Adrenal gland (tissue), 12 donors: Measurements from ENCODE around the gene ERG28. TPM values are rescaled to one million over a fixed set of nuclear protein-coding genes. Genes with fewer than 3 reads are reported as not detected.

Experiments
- DNase-seq, 7 donors: peaks; one replicate each; pipeline ENCODE4 v3.0.0-alpha.2; 2019 to 2020
- H3K27ac ChIP-seq, 5 donors: fragments of 200-600 bp; sonication (generic) in 4 of 5; 1 replicate in 3 of 5; 2 replicates in 2 of 5; pipeline versions ENCODE4 v1.5.1 to v1.8.0; 2016 to 2020; ENCODE audit warnings: mild to moderate bottlenecking in 1 of 5
- H3K27me3 ChIP-seq: fragments of 200-600 bp; 2 replicates; pipeline ENCODE4 v1.8.0; 2021
- H3K36me3 ChIP-seq, 2 donors: fragments of 200-600 bp; replicated peaks in 1 of 2; 1 replicate in 1 of 2; 2 replicates in 1 of 2; pipeline versions ENCODE4 v1.5.1 to v1.8.0; 2018 to 2022
- H3K4me1 ChIP-seq, 2 donors: fragments of 200-600 bp; replicated peaks in 1 of 2; 1 replicate in 1 of 2; 2 replicates in 1 of 2; pipeline versions ENCODE4 v1.5.1 to v1.8.0; 2018 to 2021
- H3K4me3 ChIP-seq, 4 donors: fragments of 200-600 bp; sonication (generic) in 3 of 4; one replicate each; pipeline ENCODE4 v1.5.1; 2016 to 2018
- H3K9me3 ChIP-seq, 3 donors: fragments of 200-600 bp; sonication (generic) in 1 of 3; replicated peaks in 1 of 3; 1 replicate in 2 of 3; 2 replicates in 1 of 3; pipeline versions ENCODE4 v1.5.1 to v1.8.0; 2016 to 2021
- CTCF ChIP-seq, 6 experiments: fragments of 450-650 bp in 4 of 6; fragments of 200-600 bp in 2 of 6; sonication (generic) in 1 of 6; IDR thresholded peaks; 1 replicate in 5 of 6; 2 replicates in 1 of 6; pipeline versions ENCODE4 v1.5.1 to v1.8.0; 2016 to 2021; ENCODE audit warnings: antibody characterized with exemption in 6 of 6, mild to moderate bottlenecking in 2 of 6, moderate library complexity in 1 of 6
- POLR2A ChIP-seq, 2 donors: fragments of 450-650 bp; IDR thresholded peaks; one replicate each; pipeline ENCODE4 v1.6.1; 2017; ENCODE audit warnings: antibody characterized with exemption in 2 of 2, mild to moderate bottlenecking in 2 of 2, moderate library complexity in 1 of 2
- WGBS, 4 donors: extraction: QIAGEN DNeasy Blood & Tissue Kit in 2 of 4; methylation state at CpG; one replicate each; pipeline versions ENCODE4 v1.1.5 to v1.1.7; 2013 to 2017; 5-methylcytosine and 5-hydroxymethylcytosine counted together
- intact Hi-C, 2 donors: fragments of 100-400 bp; cut with DNase I; formaldehyde crosslinking; loops; one replicate each; pipeline versions ENCODE4 v1.14.1 to v1.15.0; 2022 to 2023
- polyA plus RNA-seq, 3 donors: library from polyadenylated mRNA; stranded (reverse); fragments of 200-250 nt in 2 of 3; fragments of 350-450 nt in 1 of 3; fragmentation: Illumina TruSeq in 1 of 3; extraction: RNeasy Lipid Tissue Mini Kit (QIAGEN cat#74804) in 1 of 3; gene quantifications; one replicate each; pipeline ENCODE4 v1.2.3, GENCODE V29; 2013 to 2014
- total RNA-seq, 9 donors: library from RNA; depleted of rRNA in 4 of 9; stranded (reverse); fragments of >200 nt in 4 of 9; fragments of 120-200 nt in 1 of 9; fragmentation: NEBNext Ultra II Directional in 1 of 9; extraction: Animal tissue kit (Norgen Biotek cat#: 25700) in 1 of 9; gene quantifications; one replicate each; pipeline versions ENCODE4 v1.1.0 to v1.2.4, GENCODE V29; 2013 to 2023
- donor health status: healthy with polysubstance abuse.
- donor health status: Bipolar disorder and iron deficiency.
- donor health status: DM: yes; HTN: yes; CAD: no.
- donor health status: DM: no; HTN: no; CAD: no.
- donor health status: DM: no; HTN: no; CAD: no.
- donor health status: DM: yes; HTN: yes; CAD: no.

Gene ERG28
- total and polyA plus RNA-seq, 12 donors = 12.1 to 106 (median 29.7) TPM

GRCh38 chr14:75647640-75648039 is 13.0 kb downstream of the ERG28 start:
- DNase-seq = peak in 6 of 7 donors; percentile 42 to 75 (median 60)
- H3K36me3 ChIP-seq = peaks cover 0 to 47% of the 10 kb centered on the region in 2 donors
- intact Hi-C loops = no loop called here
- TF ChIP-seq POLR2A (IDR thresholded peaks at IDR 0.05) = peak in 1 of 2 donors; percentile 1
- no peak for TF ChIP-seq CTCF (IDR thresholded peaks at IDR 0.05)
- peaks cover 8 to 24% of the 10 kb centered on the region in 2 donors for H3K4me1 ChIP-seq
- H3K27ac ChIP-seq = peak overlapping the region; percentile 44 to 93 (median 75)
- 33 to 49% (median 34%) methylated on average over 3 of the region's 3 CpGs for WGBS, 4 donors
- H3K27me3 ChIP-seq = no peaks in the 10 kb centered on the region
- no peaks in the 10 kb centered on the region for H3K9me3 ChIP-seq
- no peak overlapping the region for H3K4me3 ChIP-seq

DNA sequence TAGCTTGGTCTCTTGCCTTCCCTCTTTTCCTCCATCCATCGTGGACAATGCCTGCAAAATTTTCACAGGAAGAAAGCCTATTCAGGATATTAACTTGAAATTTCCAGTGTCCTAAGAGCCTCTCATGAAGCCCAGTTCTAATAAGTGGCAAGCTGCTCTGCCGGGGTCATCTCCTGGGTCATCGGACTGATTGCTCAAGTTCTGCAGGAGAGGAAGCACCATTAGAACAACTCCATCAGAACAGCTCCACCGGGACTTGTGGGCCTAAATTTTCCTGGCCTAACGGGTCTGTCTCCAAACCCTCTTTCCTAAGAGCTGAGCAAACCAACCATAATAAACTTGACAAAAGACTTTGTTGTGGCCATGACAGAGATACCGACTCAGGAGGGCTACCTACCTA is 13.9 kb downstream of the ERG28 start:
- intact Hi-C loops = no loop called here
- no peak overlapping the region for H3K4me3 ChIP-seq
- no peak for TF ChIP-seq CTCF (IDR thresholded peaks at IDR 0.05)
- TF ChIP-seq POLR2A (IDR thresholded peaks at IDR 0.05) = no peak
- H3K4me1 ChIP-seq = peaks cover 8 to 24% of the 10 kb centered on the region in 2 donors
- H3K27ac ChIP-seq = peak overlapping the region in 4 of 5 donors; percentile 75 to 93 (median 80)
- no peaks in the 10 kb centered on the region for H3K27me3 ChIP-seq
- peaks cover 0 to 41% of the 10 kb centered on the region in 2 donors for H3K36me3 ChIP-seq
- no peaks in the 10 kb centered on the region for H3K9me3 ChIP-seq
- WGBS, 4 donors = 82 to 86% (median 83%) methylated on average over 6 of the region's 6 CpGs
- DNase-seq = peak in 2 of 7 donors; percentile 22 to 55

DNA sequence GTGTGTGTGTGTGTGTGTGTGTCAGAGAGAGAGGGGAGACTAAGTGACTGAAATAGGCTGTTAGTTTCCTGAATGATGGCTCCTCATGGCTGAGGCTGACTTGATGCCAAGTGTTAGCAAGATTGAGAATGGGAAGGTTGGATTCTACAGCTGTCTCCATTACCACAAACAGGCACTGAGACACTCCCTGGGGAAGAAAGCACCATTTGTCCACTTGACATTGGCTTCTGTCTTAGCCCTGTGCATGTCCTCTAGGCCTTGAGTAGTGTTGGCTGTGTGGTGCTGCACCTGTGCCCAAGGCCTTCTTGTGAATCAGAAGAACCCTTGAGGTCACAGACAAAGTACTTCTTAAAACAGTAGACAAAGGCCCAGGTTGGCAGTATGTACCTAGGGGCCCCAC is 15.6 kb downstream of the ERG28 start:
- Histone ChIP-seq H3K4me1 (peaks cover 8 to 24% of the 10 kb centered on the region in 2 donors), H3K27ac (peak overlapping the region in 1 of 5 donors; percentile 59), H3K9me3 (no peaks in the 10 kb centered on the region), H3K4me3 (no peak overlapping the region), H3K27me3 (no peaks in the 10 kb centered on the region), H3K36me3 (peaks cover 0 to 24% of the 10 kb centered on the region in 2 donors)
- peak in 1 of 7 donors; percentile 46 for DNase-seq
- TF ChIP-seq POLR2A (IDR thresholded peaks at IDR 0.05) (no peak), CTCF (IDR thresholded peaks at IDR 0.05) (no peak)
- intact Hi-C loops = no loop called here

- WGBS, 4 donors = 62 to 67% (median 63%) methylated on average over 4 of the region's 4 CpGs
- Histone ChIP-seq H3K27me3 (no peaks in the 10 kb centered on the region), H3K9me3 (no peaks in the 10 kb centered on the region), H3K4me1 (peaks cover 8 to 24% of the 10 kb centered on the region in 2 donors), H3K4me3 (no peak overlapping the region), H3K36me3 (peaks cover 0 to 16% of the 10 kb centered on the region in 2 donors), H3K27ac (no peak overlapping the region)
- no peak for TF ChIP-seq CTCF (IDR thresholded peaks at IDR 0.05)
- TF ChIP-seq POLR2A (IDR thresholded peaks at IDR 0.05) = no peak
- intact Hi-C loops = no loop called here
- DNase-seq = no peak
Observed at GRCh38 chr14:75643985-75644384, 16.7 kb downstream of the ERG28 start.
